Endothelial cell (in vitro differentiated cells): ENCODE measurements around the gene CASP9. TPM values are rescaled to one million over a fixed set of nuclear protein-coding genes. Genes with fewer than 3 reads are reported as not detected.

Experiments used
- DNase-seq: peaks from one replicate; pipeline ENCODE4 v3.0.0; 2021; ENCODE audit warnings: low spot score
- H3K27ac Mint-ChIP-seq: one replicate; pipeline ENCODE4 v1.8.0; 2021; ENCODE audit warnings: mixed read lengths, inconsistent platforms; ENCODE audit not compliant: unreplicated experiment
- H3K27me3 Mint-ChIP-seq: one replicate; pipeline ENCODE4 v1.8.0; 2021; ENCODE audit warnings: mild to moderate bottlenecking, moderate library complexity, mixed read lengths, inconsistent platforms; ENCODE audit not compliant: unreplicated experiment
- H3K36me3 Mint-ChIP-seq: one replicate; pipeline ENCODE4 v1.8.0; 2021; ENCODE audit warnings: mild to moderate bottlenecking, low read depth, mixed read lengths, inconsistent platforms; ENCODE audit not compliant: unreplicated experiment
- H3K4me1 Mint-ChIP-seq: one replicate; pipeline ENCODE4 v1.8.0; 2021; ENCODE audit warnings: mild to moderate bottlenecking, mixed read lengths, inconsistent platforms; ENCODE audit not compliant: unreplicated experiment
- H3K4me3 Mint-ChIP-seq: one replicate; pipeline ENCODE4 v1.8.0; 2021; ENCODE audit warnings: mild to moderate bottlenecking, mixed read lengths, inconsistent platforms; ENCODE audit not compliant: unreplicated experiment
- H3K9me3 Mint-ChIP-seq: one replicate; pipeline ENCODE4 v1.8.0; 2021; ENCODE audit warnings: mixed read lengths, inconsistent platforms; ENCODE audit not compliant: unreplicated experiment
- total RNA-seq: library from RNA; stranded (reverse); fragmentation: NEBNext Ultra II Directional; extraction: Animal tissue kit (Norgen Biotek cat#: 25700); gene quantifications from one replicate; pipeline ENCODE4 v1.2.1, GENCODE V29; 2021; ENCODE audit not compliant: unreplicated experiment
- TF ChIP-seq, protein P1 (sequence below): fragments of 200-600 bp; sonication (generic); IDR thresholded peaks from one replicate; pipeline ENCODE4 v1.5.0; 2021; ENCODE audit warnings: antibody characterized with exemption; ENCODE audit not compliant: unreplicated experiment

The CASP9 gene
- total RNA-seq, 1 donor from 2014 or later, result 12.0 TPM

DNA sequence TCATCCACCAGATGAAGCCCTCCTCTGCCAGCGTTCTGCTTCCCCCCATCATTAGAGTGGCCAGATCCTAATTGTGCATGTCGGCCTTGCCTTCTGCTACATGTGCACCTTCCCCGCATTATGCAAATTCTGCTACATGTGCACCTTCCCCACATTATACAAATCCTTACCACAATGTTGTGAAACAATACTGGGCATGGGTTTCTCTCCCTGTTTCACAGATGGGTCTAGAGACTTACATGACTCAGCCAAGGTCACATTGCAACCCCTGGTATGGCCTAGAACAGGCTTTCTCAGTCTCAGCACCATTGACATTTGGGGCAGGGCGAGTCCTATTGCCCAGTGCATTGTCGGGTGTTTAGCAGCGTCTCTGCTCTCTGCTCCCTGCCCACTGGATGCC, 68.5 kb downstream of the CASP9 start:
- H3K4me3 Mint-ChIP-seq, result no peak overlapping the region
- no peaks in the 10 kb centered on the region for H3K9me3 Mint-ChIP-seq
- H3K36me3 Mint-ChIP-seq, result no peaks in the 10 kb centered on the region
- DNase-seq, result no peak
- no peak overlapping the region for H3K27ac Mint-ChIP-seq
- peaks cover 4% of the 10 kb centered on the region for H3K4me1 Mint-ChIP-seq
- TF ChIP-seq, protein P1, sequence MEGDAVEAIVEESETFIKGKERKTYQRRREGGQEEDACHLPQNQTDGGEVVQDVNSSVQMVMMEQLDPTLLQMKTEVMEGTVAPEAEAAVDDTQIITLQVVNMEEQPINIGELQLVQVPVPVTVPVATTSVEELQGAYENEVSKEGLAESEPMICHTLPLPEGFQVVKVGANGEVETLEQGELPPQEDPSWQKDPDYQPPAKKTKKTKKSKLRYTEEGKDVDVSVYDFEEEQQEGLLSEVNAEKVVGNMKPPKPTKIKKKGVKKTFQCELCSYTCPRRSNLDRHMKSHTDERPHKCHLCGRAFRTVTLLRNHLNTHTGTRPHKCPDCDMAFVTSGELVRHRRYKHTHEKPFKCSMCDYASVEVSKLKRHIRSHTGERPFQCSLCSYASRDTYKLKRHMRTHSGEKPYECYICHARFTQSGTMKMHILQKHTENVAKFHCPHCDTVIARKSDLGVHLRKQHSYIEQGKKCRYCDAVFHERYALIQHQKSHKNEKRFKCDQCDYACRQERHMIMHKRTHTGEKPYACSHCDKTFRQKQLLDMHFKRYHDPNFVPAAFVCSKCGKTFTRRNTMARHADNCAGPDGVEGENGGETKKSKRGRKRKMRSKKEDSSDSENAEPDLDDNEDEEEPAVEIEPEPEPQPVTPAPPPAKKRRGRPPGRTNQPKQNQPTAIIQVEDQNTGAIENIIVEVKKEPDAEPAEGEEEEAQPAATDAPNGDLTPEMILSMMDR, result no peak
- H3K27me3 Mint-ChIP-seq, result peaks cover 3% of the 10 kb centered on the region

DNA sequence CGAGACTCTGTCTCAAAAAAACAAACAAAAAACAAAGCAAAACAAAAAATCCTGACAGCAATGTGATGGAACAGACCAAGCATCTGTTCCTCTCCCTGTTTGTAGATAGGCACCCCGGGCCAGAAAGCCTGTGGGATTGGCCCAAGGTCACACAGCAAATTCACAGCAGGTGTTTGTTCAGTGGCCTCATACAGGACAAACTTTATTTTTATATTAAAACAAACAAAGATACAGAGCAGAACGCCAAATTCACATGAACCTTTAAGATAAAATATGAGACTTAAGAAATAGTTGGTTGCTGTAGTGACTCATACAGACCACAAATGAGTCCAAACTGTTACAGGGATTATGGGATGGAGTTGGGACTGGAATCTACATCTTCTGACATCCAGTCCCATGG, 69.8 kb downstream of the CASP9 start:
- no peak overlapping the region for H3K4me3 Mint-ChIP-seq
- H3K27ac Mint-ChIP-seq, result no peak overlapping the region
- H3K9me3 Mint-ChIP-seq, result no peaks in the 10 kb centered on the region
- DNase-seq, result no peak
- TF ChIP-seq, protein P1, result no peak
- no peaks in the 10 kb centered on the region for H3K4me1 Mint-ChIP-seq
- peaks cover 7% of the 10 kb centered on the region for H3K27me3 Mint-ChIP-seq
- H3K36me3 Mint-ChIP-seq, result no peaks in the 10 kb centered on the region

DNA sequence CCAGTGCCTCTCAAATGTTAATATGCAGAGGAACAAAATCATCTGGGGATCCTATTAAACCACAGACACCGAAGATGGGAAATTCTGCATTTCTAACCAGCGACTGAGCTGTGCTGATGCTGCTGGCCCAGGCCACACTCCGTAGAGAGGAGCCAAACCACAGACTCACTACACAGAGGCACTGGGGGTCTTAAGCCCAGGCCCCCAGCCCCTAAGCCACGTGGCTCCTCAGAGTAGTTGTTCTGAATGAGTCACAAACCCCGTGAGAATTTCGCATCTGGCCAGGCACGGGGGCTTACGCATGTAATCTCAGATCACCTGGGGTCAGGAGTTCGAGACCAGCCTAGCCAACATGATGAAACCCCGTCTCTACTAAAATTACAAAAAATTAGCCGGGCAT, 70.3 kb downstream of the CASP9 start:
- Mint-ChIP-seq H3K27me3 (peaks cover 7% of the 10 kb centered on the region), H3K36me3 (no peaks in the 10 kb centered on the region), H3K4me1 (no peaks in the 10 kb centered on the region), H3K27ac (no peak overlapping the region), H3K9me3 (no peaks in the 10 kb centered on the region), H3K4me3 (no peak overlapping the region)
- TF ChIP-seq, protein P1, result no peak
- DNase-seq, result no peak

DNA sequence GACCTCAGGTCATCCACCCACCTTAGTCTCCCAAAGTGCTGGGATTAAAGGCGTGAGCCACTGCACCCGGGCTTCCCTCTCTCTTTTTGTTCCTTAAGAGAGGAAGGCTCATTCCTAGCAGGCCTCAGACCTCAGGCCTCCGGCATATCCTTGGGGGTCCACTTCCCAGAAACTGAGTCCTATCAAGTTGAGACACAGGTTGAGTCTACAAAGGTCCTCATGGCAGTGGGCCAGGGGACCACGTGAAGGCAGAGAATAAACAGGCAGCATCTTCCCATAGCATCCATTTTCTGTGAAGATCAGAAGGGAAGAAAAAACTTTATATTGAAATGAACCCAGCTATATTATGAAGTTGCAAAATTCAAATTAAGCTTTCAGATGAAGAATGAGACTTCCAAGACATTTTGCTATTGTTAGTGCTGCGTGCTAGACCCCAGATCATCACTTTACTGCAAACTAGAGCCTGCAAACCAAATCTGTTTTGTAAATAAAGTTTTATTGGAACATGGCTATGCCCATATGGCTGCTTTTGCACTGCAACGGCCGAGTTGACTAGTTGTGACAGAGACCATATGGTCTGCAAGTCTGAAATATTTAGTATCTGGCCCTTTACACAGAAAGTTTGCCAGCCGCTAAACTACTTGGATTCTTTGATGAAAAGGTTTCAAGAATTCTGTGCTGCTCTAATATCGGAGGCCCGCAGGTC, 71.0 kb downstream of the CASP9 start:
- H3K27me3 Mint-ChIP-seq, result peaks cover 7% of the 10 kb centered on the region
- H3K27ac Mint-ChIP-seq, result no peak overlapping the region
- DNase-seq, result no peak
- no peaks in the 10 kb centered on the region for H3K9me3 Mint-ChIP-seq
- H3K4me1 Mint-ChIP-seq, result no peaks in the 10 kb centered on the region
- TF ChIP-seq, protein P1, result no peak
- H3K4me3 Mint-ChIP-seq, result no peak overlapping the region
- no peaks in the 10 kb centered on the region for H3K36me3 Mint-ChIP-seq

DNA sequence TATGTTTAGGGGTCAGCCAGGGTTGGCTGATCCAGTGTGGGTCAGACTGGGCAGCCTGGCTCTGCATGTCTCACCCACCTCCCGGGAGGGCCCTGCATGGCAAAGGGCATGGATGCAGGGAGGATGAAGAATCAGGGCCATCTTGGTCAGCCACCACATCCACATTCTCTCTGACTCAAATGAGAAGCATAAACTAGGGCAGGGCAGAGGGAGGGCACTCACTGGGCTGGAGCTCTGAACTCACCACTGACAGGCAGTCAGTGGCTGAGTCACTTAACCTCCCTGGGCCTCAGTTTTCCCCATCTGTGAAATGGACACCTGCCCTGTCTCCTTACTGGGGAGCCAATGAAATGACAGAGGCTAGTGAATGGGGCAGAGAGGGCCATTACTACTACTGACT, 71.8 kb downstream of the CASP9 start:
- DNase-seq, result no peak
- Mint-ChIP-seq H3K4me1 (no peaks in the 10 kb centered on the region), H3K36me3 (no peaks in the 10 kb centered on the region), H3K27ac (no peak overlapping the region), H3K9me3 (no peaks in the 10 kb centered on the region), H3K4me3 (no peak overlapping the region), H3K27me3 (peaks cover 7% of the 10 kb centered on the region)
- TF ChIP-seq, protein P1, result no peak
